GM19328 (cell line): Measurements from ENCODE around the gene MOCS2.

Source experiments
- ATAC-seq: cut with Tn5 transposase; IDR thresholded peaks from one replicate; pipeline ENCODE4 v1.9.1; 2021; ENCODE audit warnings: mild to moderate bottlenecking, moderate library complexity; ENCODE audit not compliant: unreplicated experiment

The MOCS2 gene

DNA sequence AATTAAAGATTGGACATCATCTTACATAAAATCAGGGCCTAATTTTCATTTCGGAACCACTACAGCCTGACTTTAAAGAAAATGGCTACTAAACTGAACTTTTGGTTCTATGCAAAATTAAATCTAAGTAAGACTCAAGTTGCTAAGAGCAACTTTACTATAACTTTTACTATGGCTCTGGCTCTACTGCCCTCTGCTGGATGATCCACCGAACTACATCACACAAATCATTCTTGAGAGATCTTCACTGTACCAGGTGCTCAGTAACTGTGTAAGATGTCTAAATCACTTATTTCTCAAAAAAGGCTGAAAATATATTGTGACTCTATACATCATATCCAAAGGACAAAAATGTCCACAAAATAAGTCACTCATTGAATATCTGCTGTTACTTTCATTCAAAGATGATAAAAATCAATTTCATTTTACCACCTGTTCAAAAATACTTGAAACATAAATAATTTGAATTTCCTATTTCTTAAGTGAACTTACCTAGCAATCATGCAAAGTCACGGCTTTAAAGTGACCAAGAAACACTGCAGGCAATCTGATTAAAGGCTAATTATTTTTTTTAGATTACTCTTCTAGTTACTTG, 13.5 kb downstream of the MOCS2 start:
- peak; percentile 65 for ATAC-seq

DNA sequence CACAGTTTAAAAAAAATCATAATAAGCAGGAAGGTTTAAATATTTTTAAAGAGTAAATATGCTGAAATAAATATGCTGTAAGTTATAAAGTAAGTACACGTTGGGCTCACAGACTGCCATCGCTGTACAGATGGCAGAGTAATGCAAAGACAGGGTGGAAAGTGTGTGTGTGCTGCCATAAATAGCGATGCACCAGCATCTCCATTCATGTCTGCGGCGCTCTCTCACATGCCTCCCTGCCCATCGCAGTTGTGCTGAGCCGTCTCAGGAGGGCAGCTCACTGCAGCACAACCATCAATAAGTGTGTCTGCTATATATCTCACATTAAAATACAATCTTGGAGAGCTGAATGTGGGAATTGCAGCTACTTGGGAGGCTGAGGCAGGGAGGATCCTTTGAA, 14.3 kb downstream of the MOCS2 start:
- no peak for ATAC-seq

DNA sequence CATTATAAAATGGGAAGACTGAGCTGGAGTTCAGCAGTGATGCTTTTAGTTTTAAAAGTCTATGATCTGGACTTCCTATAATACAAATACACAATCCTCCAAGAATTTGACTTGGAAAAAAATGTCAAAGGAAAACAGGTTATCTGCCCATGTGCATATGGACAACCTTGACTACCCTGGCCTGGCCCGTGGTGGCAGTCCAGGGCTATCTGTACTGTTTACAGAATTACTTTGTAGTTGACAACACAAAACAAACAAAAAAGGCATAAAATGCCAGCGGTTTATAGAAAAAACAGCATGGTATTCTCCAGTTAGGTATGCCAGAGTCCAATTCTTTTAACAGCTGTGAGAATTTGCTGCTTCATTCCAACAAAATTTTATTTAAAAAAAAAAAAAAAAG, 17.3 kb downstream of the MOCS2 start:
- ATAC-seq, result no peak

DNA sequence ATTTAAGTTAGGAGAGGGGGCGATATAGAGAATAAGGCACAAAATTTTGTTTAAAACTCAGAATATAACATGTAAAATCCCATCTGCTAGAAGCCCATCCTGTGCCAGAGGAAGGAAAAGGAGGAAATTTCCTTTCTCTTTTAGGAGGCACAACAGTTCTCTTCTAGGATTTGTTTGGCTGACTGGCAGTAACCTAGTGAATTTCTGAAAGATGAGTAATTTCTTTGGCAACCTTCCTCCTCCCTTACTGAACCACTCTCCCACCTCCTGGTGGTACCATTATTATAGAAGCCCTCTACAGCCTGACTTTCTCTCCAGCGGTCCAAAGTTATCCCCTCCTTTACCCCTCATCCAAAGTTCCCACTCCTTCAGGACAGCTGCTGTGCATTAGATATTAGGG, 18.3 kb downstream of the MOCS2 start:
- no peak for ATAC-seq

DNA sequence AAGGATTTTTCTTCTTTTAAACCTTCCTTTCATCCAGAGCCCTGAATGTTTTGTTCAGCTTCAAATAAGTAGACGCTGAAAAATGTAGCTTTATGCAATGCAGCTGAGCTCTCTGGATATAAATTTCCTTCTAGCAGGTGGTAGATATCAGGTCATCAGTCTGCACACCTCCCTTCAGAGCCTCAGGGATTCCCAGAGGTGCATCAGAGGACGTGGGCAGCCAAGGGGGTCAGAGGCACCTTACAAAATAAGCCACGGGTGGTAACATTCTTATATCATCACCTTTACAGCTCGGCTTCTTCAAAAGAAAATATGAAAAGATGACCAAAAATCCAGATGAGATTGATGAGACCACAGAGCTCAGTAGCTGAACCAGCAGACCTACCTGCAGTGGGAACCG, 19.3 kb downstream of the MOCS2 start:
- ATAC-seq, result no peak

DNA sequence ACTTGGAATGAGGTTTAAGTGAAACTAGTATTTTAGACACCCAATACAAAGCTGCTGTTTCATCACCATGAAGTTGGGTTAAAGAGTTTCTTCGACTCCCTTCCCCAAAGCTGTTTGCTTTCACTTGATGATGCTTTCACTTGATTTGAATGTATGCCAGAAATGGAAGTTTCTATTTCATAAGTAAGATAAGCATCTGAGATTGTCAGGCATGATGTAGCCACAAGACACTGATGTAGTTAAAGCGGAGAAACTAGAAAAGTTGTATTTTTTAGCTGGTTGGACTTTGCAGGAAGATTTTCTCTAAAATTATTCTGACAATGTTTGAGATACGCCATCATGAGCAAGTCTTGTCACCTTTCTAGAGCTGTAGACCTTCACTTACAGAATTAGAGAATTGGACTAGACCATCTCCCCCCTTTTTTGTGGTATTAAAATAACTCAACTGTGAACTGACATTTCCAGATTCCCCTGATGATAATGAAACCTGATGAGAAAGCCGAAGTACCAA, 20.0 kb downstream of the MOCS2 start:
- peak; percentile 79 for ATAC-seq

DNA sequence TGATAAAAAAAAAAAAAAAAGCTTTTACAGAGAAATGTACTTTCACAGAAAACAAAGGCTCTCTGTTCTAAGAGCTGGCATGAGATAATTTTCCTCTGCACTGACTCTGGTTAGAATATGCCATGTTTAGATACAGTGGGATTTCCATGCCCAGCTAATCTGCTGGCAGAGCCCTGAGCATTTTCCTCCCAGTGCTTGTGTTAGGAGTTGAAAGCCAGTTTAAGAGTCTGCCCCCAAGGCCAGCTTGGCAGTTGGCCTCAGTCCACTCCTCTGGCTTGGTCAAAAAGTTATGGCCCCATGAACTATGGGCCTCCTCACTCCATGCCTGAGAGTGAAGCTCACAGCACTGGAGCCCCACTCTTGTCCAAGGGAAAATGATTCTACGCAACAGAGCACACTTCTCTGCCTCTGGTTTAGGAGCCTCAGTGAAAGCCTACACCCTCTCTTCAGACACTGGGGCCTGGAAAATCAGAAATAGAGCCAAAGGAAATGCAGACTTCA, 21.9 kb downstream of the MOCS2 start:
- no peak for ATAC-seq

DNA sequence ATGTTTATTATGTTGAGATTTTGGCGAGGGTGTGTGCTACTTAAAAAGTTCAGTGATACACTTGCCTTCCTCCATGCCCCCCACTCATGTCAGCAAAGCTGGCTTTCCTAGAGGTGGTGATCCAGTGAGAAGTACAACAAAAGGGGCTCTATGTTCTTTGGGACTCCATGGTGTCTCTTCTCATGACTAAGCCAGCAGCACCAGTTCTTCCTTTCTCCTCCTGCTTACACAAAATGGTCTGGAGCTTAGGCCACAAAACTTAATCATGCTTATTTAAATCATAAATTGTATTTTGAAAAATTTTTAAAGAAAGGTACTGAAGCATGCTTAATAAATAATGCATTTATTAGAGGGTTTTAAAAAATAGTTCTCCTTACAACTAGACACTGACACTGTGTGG, 22.4 kb downstream of the MOCS2 start:
- ATAC-seq, result no peak

DNA sequence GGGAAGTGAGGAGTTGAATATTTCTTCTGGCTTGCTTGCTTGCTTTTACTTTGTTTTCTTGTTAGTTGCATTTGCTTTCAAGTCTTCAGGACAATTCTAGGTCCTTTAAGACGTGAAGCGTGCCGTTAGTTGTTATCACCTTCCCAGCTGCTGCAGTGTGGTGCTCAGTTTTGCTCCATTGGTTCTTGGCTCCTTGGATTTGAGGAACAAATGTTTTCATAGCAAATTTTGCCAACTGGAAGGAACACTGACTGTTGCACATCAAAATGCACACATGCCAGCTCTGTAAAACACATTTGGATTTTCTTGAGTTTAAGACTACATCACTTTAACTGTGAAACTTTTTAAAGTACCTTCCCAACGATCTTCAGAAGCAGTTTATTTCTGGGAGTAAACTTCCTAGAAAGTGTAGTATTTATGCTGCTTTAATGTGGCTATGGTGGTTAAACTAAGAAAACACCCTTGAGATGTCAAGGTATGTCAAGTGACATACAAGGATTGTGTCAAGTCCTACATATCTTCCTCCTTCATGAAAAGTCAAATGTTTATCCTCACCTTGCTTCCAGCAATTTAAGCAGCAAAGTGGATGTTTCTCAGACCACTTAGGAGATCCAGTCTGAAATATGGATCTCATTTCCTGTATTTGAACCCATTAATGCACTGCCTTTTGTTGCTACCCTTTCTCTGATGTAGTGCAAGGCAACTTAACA, 24.9 kb downstream of the MOCS2 start:
- ATAC-seq, result no peak

DNA sequence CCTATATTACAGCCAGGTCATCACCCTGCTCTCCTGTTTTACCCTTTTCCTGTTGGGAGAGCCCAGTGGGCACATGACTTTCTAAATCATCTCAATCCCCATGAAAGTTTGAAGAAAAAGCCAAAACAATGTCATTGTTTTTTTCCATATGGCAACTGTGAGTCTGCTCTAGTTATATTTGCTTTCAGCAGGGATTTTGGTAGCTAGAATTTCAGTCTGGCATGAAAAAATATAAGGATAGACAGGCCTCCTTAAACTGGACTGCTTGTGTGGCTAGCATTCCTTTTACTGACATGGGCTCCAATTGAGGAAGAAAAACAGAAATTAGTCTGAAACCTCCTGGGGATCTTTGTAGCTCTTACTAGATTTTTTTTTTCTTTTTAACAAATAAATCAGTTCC, 25.6 kb downstream of the MOCS2 start:
- no peak for ATAC-seq

DNA sequence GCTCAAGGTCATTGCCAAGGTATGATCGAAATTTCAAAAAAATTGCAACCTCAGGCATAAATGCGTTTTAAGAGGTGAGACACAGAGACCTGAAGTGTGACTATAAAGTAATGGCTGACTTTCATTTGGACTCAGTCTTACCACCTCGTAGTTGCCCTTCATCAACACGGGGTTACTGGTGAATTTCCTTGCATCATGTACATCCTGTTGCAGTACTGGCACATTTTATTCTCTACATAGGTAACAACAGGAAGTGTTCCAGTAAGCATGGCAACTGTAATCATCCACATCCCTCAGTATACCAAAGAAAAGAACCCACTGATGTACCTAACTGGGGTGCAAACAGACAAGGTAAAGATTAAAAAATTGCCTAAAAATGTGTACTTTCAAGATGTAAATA, 29.3 kb downstream of the MOCS2 start:
- no peak for ATAC-seq

DNA sequence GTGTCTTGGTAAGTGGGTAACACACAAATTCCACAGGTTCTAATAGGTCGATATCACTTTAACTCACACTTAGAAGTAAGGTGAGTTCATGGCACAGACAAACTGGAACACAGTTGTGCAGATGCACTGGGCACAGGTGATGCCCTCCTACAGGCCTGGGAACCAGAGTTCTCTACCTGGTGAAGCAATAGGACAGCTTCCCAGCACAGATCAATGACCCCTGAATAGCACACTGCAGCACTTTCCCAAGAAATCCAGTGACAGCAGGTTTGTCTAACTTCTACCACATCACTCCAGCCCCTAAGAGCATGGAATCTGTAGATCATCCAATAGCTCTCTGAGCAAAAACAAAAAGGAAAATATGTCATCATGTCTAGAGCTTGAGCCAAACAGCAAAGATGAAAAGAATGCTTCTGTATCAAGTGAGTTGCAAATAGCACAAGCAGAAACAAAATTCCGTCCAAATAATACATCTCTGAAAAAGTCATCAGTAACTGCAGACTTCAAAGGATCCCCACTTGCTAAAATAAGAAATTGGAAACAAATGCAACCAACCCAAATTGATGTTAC, 33.5 kb downstream of the MOCS2 start:
- ATAC-seq, result no peak

DNA sequence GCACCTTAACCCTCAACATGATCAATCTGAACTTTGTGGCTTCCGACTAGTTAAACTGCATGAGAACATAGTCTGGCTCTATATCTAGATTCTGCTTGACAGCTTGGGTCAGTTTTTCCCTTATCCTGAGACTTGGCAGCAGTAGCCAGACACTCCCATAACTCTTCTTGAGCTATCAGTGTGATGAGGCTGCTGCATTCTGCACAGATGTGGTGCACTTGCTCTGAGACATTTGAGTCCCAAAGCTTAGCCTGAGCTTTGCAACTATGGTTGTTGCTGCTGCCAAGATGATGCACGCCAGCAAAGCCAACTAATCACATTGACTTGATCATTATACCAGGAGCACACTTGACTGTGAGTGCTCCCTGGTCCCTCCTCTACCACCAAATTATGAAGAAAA, 36.2 kb downstream of the MOCS2 start:
- ATAC-seq, result no peak

DNA sequence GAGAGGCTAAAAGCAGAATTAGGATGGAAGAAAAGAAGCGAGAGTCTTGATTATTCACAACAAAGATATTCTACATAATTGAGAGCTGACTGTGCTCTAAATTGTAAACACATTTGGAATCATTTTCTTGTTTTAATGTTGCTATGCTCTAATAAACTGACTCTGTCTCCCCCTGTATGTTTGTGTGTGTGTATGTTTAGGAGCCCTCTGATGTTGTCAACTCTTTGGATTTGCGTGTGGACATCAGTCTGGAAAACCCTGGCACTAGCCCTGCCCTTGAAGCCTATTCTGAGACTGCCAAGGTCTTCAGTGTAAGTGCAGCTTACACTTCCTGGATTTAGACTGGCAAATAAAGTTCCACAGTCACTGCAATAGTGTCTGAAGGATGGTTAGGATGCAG, 37.8 kb downstream of the MOCS2 start:
- no peak for ATAC-seq

DNA sequence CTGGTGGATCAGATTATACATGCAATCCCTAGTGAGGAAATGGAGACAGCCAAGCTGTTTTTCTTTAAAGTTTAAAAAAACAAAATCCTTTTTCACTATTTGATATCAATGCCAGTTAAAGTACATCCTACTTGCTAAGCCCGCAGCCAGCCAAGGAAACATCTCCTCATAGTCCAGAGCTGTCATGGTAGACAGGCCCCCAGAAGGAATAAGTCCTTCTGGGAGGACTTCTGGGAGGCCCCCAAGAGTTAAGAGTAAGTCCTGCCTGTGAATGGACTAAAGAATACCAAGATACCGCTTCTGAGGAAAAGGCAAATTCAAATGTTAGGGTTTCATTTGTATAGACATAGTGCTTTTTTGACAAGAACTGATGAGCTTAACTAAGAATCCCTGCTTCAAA, 38.3 kb downstream of the MOCS2 start:
- no peak for ATAC-seq

DNA sequence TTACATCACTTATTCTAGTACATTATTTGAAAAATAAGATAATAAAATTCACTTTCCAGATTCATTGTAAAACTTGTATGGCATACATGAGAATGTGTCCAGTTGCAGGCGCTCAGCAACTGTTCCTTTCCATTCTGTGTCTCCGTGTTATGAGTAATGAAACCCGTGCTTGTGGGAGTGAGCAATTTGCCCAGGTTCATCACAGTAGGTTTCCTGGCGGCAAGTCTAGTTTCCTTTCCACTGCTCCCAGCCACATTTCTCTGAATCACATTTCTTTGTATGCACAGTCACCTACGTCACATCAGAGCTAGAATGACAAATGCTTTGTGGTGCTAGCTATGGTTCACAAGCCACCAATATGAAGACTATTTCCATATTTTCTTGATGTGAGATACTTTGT, 39.9 kb downstream of the MOCS2 start:
- no peak for ATAC-seq

DNA sequence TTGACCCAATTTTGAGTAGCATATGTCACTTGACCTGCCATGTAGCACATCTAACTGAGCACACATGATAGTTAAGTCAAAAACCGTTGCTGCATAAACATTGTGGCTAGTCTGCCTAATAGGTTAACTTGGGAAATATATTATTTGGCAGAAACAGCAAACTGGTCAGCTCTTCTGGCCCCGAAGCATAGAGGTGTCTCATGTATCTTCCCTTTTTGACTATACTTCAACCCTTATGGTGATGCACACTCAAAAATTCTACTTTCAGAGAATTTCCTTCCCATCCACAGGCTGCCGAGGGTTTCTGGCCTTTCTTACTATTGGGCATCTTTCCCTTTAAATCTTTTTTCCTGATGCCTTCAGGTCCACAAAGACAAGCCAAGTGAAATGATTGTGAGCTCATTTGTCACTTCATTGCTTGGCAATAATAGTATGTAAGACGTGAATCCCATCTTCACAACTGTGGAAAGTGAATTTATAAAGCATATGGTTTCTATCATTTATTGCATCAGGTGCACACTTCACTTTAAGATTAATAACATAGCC, 41.2 kb downstream of the MOCS2 start:
- ATAC-seq, result no peak

DNA sequence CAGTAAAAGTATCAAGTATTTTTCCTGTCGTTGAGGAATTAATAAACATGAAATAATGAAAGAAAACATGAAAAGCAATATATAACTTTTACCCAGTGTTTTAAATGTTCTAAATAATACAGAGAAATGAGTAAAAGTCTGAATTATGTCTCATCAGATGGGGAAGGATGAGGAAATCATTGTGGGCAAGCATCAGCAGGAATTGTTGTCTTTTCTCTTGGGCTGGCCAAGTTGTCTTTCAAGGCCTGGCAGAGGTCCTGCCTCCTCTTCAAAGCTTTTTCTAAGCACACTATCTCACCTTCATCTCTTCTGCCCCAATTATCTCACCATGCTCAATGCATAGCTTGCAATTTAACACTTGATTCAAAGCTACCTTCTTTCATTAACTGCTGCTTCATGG, 41.9 kb downstream of the MOCS2 start:
- ATAC-seq, result no peak

DNA sequence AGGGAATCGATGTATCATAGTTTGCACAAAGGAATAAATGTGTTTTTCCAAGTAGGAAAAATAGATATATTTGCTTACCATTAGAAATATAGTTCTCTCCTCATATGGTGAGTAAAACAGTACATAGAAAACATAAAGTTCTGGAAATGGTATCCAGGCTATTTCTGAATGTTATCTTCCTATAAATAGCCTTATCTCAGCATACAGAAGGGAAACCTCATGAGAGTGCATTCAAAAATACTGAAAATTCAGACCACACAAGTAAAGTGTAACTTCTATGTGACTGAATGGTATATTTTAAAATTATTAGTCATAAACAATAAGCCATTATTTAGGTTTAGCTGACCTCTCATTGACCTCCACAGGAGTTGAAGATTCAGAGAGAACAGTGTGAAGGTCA, 43.5 kb downstream of the MOCS2 start:
- ATAC-seq, result no peak

DNA sequence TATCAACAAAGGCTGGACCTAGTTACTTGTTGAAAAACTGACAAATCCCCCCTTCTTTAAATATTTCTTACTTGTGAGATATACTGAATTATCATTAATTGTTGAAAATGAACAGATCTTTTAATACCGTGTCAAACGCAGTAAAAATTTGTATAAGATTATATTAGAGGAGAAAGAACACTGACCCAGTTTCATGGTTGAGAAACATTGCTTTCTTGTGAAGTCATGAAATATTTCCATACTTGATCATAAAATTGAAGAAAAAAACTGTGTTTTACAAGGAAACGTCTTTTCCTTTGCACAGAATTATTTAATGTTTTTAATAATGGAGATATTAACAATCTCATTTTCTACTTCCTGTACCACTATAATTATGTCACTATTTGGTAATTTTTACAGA, 45.8 kb downstream of the MOCS2 start:
- no peak for ATAC-seq

DNA sequence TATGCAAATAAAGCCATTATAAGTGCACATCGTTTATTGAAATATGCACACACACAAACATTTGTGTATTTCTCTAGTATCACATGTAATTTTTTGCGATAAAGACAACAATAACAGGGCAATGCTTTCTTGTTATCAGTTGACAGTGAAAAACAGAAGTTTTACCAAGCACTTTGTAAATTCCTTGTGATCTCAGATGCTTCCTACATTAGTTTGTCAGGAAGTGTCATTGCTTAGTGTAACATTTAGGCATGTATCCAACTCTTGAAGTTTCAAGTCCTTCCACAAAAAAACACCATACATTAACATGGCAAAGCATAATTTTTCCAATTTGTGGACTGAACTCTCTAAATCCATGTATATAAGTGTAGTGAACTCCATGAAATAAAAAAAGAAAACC, 46.4 kb downstream of the MOCS2 start:
- no peak for ATAC-seq

DNA sequence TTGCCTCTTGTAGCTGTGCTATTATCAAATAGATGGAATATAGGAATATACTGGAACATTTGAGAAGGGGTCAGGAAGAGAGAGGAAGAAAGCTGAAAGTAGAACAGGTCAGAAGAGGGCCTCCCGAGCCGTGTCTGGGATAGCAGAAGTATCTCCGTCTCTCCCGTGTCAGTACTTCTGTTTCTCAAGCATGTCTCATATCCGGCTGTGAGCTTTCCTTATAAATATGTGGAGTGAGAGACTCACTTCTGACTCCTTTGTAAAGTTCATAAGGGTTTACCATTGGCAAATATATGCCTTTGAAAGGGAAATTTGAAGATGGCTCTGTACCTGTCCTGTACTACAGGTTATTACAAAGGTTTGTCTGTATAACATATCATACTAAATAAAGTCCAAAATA, 50.3 kb downstream of the MOCS2 start:
- no peak for ATAC-seq
